IPS-18c (cell line): ENCODE measurements around the gene RABGEF1.
"Not testable (repeated sequence)": the region's sequence is repeated elsewhere in the genome, so short reads cannot be mapped to it uniquely, and the experiment has no call there.

Source experiments
- H3K4me3 ChIP-seq: 2 replicates; pipeline ENCODE4 v1.7.0; 2013; ENCODE audit warnings: low read depth, mild to moderate bottlenecking, low read length, moderate library complexity; ENCODE audit not compliant: insufficient read depth
- H3K9me3 ChIP-seq: one replicate; pipeline ENCODE4 v1.6.1; 2013; ENCODE audit warnings: mild to moderate bottlenecking, low read length, moderate library complexity; ENCODE audit not compliant: control insufficient read depth, insufficient read depth

The RABGEF1 gene

DNA sequence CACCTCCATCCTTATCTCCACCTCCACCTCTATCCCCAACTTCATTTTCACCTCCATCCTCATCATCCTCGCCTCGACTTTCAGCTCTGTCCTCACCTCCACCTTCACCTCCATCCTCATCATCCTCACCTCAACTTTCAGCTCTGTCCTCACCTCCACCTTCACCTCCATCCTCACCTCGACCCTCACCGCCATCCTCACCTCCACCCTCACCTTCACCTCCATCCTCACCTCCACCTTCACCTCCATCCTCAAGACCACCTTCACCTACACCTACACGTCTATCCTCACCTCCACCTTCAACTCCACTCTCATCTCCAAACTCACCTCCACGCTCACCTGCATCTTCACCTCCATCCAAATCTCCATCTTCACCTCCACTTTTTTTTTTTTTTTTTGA, 12.0 kb upstream of the RABGEF1 start:
- H3K4me3 ChIP-seq, result no peak overlapping the region

DNA sequence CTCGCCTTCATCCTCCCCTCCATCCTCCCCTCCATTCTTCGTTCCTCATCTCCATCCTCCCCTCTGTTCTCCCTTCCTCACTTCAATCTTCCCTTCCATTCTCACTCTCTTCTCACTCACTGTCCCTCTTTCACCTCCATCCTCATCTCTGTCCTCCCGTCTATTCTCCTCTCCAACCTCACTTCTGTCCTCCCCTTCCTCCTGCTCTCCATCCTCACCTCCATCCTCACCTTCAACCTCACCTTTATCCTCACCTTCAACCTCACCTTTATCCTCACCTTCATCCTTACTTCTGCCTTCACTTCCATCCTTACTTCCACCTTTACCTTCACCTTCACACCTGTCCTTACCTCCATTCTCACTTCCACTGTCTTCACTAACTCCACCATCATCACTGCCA, 11.3 kb upstream of the RABGEF1 start:
- Histone ChIP-seq H3K4me3 (no peak overlapping the region), H3K9me3 (no peaks in the 10 kb centered on the region)

More for the DNA sequence above, 12.0 kb upstream of the RABGEF1 start:
- no peaks in the 10 kb centered on the region for H3K9me3 ChIP-seq

DNA sequence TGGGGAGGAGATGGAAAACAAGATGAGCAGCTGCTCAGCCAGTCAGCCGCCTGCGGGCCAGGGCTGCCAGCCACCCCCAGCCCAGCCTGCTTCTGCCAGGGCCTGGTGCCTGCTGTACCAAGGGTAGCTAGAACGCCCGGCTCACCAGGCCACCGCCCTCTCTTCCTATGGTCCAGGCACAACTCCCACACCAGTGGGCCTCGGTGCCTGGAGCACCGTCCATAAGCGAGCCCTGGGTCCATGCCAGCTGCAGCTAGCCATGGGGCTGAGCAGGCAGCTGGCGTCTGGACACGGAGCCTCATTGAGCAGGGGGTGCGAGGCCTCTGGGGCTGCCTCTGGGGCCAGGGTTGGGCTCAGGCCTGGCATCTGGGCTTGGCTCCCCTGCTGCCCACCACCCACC, 8.5 kb upstream of the RABGEF1 start:
- Histone ChIP-seq H3K9me3 (no peaks in the 10 kb centered on the region), H3K4me3 (no peak overlapping the region)

DNA sequence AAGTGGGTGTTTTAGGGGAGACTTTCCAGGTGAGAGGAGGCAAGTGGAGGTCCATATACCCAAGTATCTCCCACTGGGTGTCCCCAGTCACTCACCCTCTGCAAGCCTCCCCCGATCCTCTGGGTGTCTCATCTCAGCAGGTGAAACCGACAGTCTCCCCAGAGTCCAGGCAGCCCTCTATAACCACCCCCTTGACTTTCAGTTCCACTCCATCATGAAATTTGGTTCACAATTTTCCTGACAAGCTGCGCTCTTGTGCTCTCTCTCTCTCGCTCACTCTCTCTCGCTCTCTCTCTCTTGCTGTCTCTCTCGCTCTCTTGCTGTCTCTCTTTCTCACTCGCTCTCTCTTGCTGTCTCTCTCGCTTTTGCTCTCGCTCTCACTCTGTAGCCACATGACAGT, 8.1 kb upstream of the RABGEF1 start:
- Histone ChIP-seq H3K9me3 (no peaks in the 10 kb centered on the region), H3K4me3 (no peak overlapping the region)

DNA sequence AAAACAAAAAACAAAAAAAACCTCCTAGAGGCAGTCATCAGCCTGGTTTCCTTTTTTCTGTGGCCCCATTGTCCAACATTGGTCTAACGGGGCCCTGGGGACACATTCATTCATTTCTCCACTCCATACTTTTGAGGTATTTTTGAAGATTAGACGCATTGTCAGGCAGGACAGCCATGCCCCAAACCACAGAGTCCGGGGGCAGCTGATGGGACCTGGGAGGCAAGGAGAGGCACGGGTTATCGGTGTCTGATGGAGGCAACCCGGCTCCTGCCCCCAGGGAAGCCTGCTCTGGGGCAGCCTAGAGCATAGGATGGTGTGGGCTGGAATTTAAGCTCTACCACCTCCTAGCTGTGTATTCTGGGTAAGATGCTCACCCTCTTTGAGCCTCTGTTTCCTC, 6.5 kb upstream of the RABGEF1 start:
- Histone ChIP-seq H3K9me3 (no peaks in the 10 kb centered on the region), H3K4me3 (no peak overlapping the region)

DNA sequence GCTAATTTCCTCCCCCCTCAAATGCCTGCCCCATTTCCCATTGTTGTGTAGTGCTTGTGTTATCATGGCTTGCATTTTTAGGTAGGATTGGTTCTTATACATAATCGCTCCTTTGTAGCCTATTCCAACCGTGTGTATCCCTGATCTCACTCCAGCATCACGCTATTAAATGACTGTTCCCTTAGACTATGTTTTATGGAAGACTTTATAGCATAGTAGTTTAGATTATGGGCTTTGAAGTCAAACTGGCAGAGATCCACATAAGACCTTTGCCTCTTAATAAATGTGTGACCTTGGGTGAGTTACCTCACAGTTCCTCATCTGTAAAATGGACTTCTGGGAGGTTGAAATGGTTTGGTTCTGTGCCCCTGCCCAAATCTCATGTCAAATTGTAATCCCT, 5.4 kb upstream of the RABGEF1 start:
- no peak overlapping the region for H3K4me3 ChIP-seq
- H3K9me3 ChIP-seq, result no peaks in the 10 kb centered on the region

DNA sequence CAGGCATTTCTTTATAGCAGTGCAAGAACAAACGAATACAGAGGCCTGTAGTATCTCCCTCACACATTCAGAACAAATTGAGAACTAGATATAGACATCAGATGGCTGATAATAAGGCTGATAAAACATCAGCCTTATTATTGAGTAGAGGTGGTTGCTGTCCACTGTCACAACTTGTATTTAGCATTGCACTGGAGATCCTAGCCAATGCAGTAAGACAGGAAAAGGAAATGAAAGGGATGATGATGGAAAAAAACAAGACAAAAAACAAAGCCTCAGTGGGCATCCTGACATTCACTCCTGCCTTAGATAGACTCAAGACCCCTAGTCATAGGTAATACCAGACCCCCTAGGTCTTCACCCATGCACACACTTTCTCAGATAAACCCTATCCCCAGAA, 4.7 kb upstream of the RABGEF1 start:
- H3K9me3 ChIP-seq, result no peaks in the 10 kb centered on the region
- no peak overlapping the region for H3K4me3 ChIP-seq

DNA sequence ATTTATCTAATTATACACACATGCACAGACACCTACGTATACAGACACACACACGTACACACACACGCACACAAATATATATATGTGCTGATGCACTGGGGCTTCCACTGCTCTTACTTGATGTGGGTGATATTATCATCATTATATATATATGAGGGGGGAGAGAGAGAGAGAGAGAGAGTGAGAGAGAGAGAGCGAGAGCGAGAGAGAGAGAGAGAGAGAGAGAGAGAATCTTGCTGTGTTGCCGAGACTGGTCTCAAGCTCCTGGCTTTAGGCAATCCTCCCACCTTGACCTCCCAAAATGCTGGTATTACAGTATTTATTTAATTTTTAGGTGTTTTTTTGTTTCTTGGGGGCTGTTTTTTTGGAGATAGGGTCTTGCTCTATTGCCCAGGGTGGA, 3.6 kb upstream of the RABGEF1 start:
- no peaks in the 10 kb centered on the region for H3K9me3 ChIP-seq
- no peak overlapping the region for H3K4me3 ChIP-seq

DNA sequence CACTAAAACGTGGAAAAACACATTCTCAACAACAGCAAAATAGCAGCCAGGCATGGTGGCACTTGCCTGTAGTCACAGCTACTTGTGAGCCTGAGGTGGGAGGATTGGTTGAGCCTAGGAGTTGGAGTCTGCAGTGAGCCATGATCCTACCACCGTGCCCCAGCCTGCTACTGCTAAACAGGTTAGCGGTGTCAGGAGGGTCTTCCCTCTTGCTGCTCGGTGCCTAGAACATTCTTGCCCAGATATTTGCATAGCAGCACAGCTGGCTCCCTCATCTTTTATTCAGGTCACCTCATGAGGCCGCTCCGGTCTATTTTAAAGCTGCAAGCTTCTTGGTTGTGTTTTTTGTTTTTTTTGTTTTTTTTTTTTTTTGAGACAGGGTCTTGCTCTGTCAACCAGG, 2.9 kb upstream of the RABGEF1 start:
- Histone ChIP-seq H3K4me3 (no peak overlapping the region), H3K9me3 (no peaks in the 10 kb centered on the region)

DNA sequence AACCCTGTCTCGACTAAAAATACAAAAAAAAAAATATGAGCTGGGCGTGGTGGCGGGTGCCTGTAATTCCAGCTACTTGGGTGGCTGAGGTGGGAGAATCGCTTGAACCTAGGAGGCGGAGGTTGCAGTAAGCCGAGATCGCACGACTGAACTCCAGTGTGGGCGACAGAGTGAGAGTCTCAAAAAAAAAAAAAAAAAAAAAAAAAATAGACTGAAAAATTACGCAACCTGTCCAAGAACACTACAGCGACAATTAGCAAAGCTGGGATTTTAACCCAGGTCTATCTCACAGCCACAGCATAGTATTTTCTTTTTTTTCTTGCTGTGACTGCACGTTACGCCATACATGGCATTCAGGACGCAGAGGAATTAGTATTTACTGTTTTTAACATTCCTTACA, 1.1 kb upstream of the RABGEF1 start:
- Histone ChIP-seq H3K4me3 (peak overlapping the region; percentile 78; the same call in 1 of the 2 replicates), H3K9me3 (no peaks in the 10 kb centered on the region)

DNA sequence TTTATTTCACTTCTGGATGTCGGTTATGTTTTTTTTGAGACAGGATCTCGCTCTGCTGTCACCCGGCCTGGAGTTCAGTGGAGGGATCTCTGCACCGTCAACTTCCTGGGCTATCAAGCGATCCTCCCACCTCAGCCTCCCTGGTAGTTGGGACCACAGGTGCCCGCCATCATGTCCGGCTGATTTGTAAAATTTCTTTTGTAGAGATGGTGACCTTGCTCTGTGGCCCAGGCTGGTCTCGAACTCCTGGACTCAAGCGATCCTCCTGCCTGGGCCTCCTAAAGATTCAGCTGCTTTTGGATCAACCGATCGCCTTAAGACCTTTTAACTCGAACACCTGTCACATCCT, 606 bp upstream of the RABGEF1 start:
- peak overlapping the region; percentile 78 for H3K4me3 ChIP-seq
- H3K9me3 ChIP-seq, result no peaks in the 10 kb centered on the region

DNA sequence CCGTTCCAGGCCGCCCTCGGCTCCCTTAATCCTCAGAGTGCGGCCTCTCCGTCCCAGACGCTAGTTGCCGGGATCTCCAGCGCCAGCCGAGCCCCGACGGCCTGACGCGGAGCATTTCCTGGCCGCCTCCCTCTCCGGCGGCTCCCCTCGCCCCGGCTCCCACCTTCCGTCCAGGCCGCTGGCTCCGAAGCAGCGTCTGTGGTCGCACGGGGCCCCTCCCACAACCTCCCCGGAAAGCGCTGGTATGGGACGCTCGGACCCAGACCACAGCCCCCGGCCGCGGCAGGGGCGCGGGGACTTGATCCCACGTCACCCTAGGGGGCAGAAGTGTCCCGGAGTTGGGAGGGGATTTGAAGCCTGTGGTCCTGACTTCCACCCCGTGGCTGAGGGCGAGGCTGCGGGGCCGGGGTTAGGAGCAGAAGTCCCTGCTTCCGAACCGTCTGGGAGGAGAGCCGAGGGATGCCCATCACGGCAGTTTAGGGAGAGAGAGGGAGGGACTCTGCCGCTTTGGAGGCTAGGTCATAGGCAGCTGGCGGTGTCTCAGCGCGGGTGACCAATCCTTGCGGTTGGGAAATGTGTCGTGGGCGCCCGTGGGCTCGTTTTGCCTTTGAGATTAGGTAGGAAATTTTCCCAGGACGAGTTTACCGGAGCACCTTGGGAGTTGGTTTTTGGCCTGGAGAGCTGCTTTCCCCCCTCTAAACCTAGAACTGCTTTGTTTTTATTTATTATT, 612 bp downstream of the RABGEF1 start:
- H3K4me3 ChIP-seq, result peak overlapping the region; percentile 78
- not testable (repeated sequence) for H3K9me3 ChIP-seq

DNA sequence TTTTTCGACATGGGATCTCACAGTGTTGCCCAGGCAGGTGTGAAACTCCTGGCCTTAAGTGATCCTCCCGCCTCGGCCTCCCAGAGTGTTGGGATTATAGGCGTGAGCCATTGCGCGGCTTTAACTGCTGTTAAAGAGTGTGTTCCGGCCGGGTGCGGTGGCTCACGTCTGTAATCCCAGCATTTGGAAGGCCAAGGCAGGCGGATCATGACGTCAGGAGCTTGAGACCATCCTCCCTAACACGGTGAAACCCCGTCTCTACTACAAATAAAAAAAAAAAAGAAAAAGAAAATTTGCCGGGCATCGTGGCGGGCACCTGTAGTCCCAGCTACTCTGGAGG, 1.1 kb downstream of the RABGEF1 start:
- H3K4me3 ChIP-seq, result peak overlapping the region; percentile 78
- H3K9me3 ChIP-seq, result no peaks in the 10 kb centered on the region

DNA sequence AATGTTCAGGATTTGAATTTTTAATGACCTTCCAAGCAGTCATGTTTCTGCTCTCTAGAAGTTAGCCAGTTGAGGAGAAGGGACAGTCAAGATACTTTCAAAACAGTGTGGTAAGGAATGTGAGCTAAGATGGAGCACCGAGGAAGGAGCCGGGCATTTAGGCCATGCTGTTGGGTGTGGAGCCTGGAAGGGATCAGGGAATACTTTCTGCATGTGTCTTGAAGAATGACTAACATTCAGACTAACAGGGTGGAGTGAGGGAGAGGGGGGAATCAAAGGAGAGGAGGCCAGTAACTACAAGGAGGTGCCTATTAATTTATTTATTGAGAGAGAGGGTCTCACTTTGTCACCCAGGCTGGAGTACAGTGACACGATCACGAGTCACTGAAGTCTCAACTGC, 1.8 kb downstream of the RABGEF1 start:
- not testable (repeated sequence) for H3K4me3 ChIP-seq, H3K9me3 ChIP-seq

DNA sequence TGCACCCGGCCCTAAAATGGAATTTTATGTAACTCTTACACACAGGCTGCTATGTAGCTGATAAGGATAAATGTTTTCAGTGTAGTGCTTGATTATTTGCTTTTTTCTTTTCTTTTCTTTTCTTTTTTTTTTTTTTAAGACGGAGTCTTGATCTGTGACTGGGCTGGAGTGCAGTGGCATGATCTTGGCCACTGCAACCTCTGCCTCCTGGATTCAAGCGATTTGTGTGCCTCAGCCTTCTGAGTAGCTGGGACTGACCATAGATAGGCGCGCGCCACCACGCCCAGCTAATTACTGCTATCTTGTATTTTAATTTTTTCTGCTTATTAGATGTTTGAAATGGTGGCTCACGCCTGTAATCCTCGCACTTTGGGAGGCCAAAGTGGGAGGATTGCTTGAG, 3.4 kb downstream of the RABGEF1 start:
- Histone ChIP-seq H3K9me3 (no peaks in the 10 kb centered on the region), H3K4me3 (no peak overlapping the region)

DNA sequence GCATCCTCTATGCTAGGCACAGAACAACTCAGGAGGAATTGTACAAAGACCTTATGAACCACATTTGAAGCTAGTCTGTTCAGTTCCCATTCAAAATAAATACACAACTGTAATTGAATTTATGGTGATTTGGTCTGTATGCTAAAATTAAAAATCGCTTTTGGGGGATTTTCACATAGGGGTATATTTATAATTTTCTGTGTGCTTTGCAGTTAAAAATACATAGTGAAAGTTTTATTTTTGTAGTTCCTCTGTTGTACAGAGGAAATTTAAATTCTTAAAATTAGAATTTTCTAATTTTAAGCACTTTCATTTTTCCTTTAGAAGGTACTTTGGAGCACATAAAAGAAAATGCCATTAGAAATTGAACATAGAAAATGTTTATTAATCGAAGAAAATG, 6.9 kb downstream of the RABGEF1 start:
- Histone ChIP-seq H3K4me3 (no peak overlapping the region), H3K9me3 (no peaks in the 10 kb centered on the region)

DNA sequence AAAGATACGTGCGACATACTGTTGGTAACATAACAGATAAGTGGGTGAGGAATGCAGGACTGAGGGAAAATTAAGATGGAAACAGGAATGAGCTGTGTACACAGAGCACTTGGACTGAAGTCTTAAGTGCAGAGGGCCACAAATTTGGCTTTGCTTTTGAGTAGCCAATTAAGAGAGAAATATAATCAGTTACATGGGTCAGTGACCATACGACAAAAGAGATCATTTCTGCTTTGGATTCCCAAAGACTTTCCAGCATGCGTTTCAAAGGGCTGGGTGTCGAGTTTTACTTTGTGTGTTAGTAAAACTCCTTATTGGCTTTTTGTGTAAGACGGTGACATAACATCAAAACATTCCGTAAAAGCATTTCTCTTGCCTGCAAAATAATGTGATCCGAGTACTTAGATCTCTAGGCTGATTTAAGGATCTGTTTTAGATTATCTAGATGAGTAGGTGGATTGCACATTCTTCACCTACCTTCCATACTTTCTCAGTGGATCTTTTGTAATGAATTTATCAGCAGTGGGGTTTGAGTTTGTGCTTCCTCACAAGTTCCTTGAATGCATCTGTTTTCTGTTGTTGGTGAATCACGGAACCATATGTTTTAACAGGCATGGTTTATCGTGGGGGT, 7.5 kb downstream of the RABGEF1 start:
- H3K9me3 ChIP-seq, result no peaks in the 10 kb centered on the region
- H3K4me3 ChIP-seq, result no peak overlapping the region

DNA sequence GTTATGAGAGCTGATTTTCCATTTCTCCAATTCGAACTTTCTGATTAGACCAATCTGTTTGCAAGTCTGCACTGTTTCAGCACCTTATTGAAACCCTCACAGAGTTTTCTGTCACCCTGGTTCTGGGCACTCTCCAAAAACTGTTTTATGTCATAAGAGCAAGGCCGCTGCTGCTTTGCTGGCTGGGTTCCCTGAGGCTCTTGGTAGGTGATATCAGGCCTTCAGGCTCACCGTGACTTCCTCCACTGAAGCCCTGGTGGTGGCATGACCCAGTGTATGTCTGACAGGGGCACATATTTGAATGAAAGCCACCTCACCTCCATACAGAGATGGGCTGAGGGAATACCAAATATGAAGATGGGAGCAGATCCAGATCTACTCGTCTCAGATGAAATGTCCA, 8.3 kb downstream of the RABGEF1 start:
- H3K4me3 ChIP-seq, result no peak overlapping the region

DNA sequence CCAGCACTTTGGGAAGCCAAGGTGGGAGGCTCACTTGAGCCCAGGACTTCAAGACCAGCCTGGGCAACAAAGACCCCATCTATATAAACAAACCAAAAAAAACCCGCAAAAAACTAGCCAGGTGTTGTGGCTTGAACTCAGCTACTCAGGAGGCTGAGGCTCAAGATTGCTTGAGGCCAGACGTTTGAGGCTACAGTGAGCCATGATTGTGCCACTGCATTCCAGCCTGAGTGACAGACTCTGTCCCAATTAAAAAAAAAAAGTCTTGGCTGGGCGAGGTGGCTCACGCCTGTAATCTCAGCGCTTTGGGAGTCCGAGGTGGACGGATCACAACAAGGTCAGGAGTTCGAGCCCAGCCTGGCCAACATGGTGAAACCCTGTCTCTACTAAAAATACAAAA, 11.4 kb downstream of the RABGEF1 start:
- no peak overlapping the region for H3K4me3 ChIP-seq
- no peaks in the 10 kb centered on the region for H3K9me3 ChIP-seq

More for the DNA sequence above, 8.3 kb downstream of the RABGEF1 start:
- H3K9me3 ChIP-seq, result no peaks in the 10 kb centered on the region
